ENCODE measurements around the gene NRXN3.

Gene NRXN3

DNA sequence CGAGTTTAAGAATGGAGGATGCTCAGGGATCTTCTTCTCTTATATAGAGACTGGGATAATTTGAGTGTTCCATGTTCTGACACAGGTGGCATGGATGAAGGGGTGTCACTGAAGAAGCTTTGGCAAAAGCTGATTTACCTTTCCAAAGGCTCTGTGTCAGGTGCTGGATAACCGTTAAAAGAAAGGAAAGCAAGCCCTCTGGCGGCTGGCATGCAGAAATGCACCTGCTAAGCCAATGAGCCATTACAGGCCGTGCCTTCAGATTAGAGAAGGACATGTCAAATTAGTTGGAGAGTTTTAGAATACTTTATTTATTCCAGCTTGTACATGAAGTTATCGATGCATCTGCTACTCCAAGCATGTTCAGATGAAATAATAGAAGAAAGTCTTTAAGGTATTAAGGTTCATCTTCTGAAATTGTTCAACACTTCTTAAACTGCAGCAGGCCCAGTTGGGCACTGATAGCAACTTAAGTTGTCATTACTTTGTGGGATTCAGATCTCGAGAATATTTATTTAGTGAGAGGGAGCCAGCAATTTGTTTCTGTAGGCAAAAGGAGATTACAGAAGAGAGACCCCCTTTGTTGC lies 678.2 kb downstream of the NRXN3 start:
- peak; percentile 57 to 80 for DNase-seq (ENCODE audit: low read depth in 1 of 2, low spot score in 1 of 2)
- in situ Hi-C loops (cut with HindIII; ENCODE audit: low pct_unique_long_range_greater_than_20kb, low sequenced_read_pairs), result no loop called here
- no peak for TF ChIP-seq JUND (IDR thresholded peaks at IDR 0.05; ENCODE audit: low read depth)

DNA sequence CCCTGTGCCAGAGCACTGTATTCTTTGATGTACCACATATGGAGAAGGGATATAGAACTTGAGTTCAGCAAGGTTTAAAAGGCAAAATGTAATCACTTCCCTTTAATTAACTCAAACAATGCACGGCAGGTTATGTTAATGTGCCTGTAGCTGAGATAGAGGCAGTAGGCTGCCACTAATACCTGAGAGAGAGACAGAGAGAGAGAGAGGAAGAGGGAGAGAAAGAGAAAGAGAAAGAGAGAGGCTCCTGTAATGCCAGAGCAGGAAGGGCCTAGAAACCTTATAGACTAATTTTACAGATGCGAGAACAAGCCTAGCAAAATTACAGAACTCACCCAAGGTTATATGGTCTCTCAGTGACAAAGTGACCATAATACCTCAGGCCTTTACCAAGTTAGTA lies 679.8 kb downstream of the NRXN3 start:
- in situ Hi-C loops (cut with HindIII; ENCODE audit: low pct_unique_long_range_greater_than_20kb, low sequenced_read_pairs), result no loop called here
- no peak for DNase-seq (ENCODE audit: low read depth in 1 of 2, low spot score in 1 of 2)
- TF ChIP-seq JUND (IDR thresholded peaks at IDR 0.05; ENCODE audit: low read depth), result no peak

DNA sequence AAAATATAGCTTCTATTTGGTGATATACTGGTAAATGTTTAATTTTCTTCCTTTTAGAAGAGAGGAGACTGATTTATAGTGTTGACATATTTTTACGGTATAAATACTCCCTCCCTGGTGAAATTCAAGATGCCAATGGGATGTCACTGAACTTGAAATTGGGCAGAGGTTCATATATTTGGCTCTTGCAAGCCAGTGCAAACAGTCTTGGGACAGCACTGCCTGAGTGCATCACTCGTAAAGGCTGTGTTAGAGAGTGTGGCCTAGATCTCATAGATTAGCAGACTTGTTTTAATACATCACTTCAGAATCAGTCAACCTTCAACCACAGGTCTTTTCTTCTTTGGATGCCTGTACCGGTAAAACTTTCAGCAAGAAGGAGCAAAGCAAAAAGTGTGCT lies 681.0 kb downstream of the NRXN3 start:
- no peak for DNase-seq (ENCODE audit: low read depth in 1 of 2, low spot score in 1 of 2)
- in situ Hi-C loops (cut with HindIII; ENCODE audit: low pct_unique_long_range_greater_than_20kb, low sequenced_read_pairs), result no loop called here
- no peak for TF ChIP-seq JUND (IDR thresholded peaks at IDR 0.05; ENCODE audit: low read depth)

DNA sequence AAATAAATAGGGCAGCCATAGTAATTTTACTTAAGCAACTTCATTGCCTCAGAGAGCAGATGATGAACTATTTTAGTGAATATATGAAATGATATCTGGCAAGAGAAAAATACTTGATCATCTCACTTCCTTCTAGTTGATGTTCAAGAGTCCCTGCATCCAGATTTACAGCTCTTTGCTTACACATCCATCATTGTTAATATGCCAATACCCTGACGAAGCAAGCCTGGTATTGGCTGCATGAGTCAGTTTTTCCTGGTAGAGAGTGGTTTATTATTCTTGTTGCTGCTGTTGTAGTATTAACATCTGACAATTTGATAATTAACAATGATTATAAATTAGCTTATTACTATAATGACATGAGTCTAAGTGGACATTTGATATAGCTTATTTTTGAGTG lies 681.9 kb downstream of the NRXN3 start:
- no peak for DNase-seq (ENCODE audit: low read depth in 1 of 2, low spot score in 1 of 2)
- in situ Hi-C loops (cut with HindIII; ENCODE audit: low pct_unique_long_range_greater_than_20kb, low sequenced_read_pairs), result no loop called here
- no peak for TF ChIP-seq JUND (IDR thresholded peaks at IDR 0.05; ENCODE audit: low read depth)

DNA sequence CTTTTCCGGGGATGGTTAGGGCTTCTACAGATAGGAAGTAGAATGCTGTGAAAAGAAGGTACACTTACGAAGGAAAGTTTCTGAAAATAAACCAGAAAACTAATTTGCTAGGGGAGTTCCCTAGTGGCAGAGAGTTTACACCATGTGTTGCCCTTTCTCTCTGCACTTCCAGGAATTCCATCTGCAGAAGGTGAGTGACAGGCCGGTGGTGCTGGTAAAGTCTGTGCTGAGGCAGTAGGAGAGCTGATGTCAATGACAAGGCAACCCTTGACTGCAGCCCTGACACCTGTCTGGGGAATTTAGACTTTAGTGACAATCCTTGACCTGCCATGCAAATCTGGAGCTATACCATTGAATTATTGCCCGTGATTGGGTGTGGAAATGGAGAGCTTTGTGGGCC lies 687.8 kb downstream of the NRXN3 start:
- in situ Hi-C loops (cut with HindIII; ENCODE audit: low pct_unique_long_range_greater_than_20kb, low sequenced_read_pairs), result no loop called here
- DNase-seq (ENCODE audit: low read depth in 1 of 2, low spot score in 1 of 2), result no peak
- no peak for TF ChIP-seq JUND (IDR thresholded peaks at IDR 0.05; ENCODE audit: low read depth)

DNA sequence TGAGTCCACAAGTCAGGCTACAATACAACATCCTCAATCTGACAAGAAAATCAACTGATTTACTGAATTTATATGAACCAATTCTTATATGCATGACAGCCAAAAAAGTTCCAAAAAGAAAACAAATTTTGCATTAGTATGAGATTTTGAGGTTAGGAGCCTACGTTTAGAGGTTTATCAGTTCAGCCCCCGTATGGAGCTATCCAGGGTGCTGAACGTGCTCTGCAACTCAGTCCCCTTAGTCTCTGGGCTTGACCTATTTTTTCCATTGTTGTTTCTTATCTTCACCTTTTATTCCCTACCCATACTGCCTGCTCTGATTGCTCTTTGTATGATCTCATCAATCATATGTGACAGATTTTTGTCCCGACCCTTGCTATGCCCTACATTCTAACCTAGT lies 693.0 kb downstream of the NRXN3 start:
- no peak for TF ChIP-seq JUND (IDR thresholded peaks at IDR 0.05; ENCODE audit: low read depth)
- peak in 1 of 2 experiments; percentile 55 for DNase-seq (ENCODE audit: low read depth in 1 of 2, low spot score in 1 of 2)
- in situ Hi-C loops (cut with HindIII; ENCODE audit: low pct_unique_long_range_greater_than_20kb, low sequenced_read_pairs), result no loop called here

DNA sequence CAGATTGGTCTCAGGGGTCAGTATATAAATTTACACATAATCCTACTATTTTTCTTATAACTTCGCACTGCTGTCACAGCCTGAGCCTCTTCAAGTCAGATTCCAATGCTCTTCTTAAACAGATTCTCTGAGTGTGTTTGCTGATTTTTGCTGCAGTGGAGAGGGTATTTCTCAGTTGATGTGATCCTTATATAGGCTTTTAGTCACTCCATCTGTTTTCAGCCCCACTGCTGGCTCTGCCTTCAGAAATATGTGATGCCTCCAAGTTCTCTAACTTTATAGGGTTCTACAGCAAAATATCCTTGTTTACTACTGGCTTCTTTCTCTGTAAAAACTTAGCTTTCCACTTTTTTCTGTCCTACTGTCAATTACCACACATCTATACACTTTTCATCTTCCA lies 702.7 kb downstream of the NRXN3 start:
- no peak for TF ChIP-seq JUND (IDR thresholded peaks at IDR 0.05; ENCODE audit: low read depth)
- DNase-seq (ENCODE audit: low read depth in 1 of 2, low spot score in 1 of 2), result no peak
- in situ Hi-C loops (cut with HindIII; ENCODE audit: low pct_unique_long_range_greater_than_20kb, low sequenced_read_pairs), result no loop called here

DNA sequence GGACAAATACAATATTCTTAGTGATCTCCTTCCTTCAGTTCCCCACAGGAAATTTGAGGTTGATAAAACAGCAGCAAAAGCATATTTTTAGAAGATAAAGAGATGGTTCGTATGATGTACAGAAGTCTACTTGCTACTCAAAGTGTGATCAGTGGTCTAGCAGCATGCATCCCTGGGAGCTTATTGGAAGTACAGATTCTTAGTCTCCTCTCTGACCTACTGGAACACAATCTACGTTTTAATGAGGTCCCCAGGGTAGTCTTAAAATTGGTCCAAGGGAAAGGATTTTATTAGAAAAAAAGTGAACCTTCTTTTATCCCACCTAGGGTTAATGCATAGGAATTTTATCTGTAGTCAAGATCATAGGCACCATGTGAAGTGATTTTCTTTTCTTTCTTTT lies 703.4 kb downstream of the NRXN3 start:
- DNase-seq (ENCODE audit: low read depth in 1 of 2, low spot score in 1 of 2), result no peak
- TF ChIP-seq JUND (IDR thresholded peaks at IDR 0.05; ENCODE audit: low read depth), result no peak
- in situ Hi-C loops (cut with HindIII; ENCODE audit: low pct_unique_long_range_greater_than_20kb, low sequenced_read_pairs), result no loop called here

DNA sequence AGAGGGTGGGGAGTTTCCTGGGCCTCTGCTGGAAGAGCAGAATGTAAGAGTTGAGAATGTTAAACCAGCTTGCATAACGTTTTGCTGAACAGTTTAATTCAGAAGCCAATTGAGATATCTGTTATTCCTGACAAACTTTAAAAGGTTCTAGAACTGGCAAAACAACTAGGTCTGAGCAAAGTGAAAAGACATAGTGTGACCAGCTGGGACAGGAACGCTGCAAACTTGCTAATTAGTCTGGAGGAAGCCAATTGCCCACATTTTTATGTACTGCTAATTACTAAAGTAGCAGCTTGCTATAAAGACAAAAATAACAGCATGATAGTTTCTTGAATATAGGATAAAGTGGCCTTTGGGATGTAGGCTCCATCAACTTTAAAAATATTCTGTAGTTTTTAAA lies 704.9 kb downstream of the NRXN3 start:
- in situ Hi-C loops (cut with HindIII; ENCODE audit: low pct_unique_long_range_greater_than_20kb, low sequenced_read_pairs), result no loop called here
- no peak for DNase-seq (ENCODE audit: low read depth in 1 of 2, low spot score in 1 of 2)

DNA sequence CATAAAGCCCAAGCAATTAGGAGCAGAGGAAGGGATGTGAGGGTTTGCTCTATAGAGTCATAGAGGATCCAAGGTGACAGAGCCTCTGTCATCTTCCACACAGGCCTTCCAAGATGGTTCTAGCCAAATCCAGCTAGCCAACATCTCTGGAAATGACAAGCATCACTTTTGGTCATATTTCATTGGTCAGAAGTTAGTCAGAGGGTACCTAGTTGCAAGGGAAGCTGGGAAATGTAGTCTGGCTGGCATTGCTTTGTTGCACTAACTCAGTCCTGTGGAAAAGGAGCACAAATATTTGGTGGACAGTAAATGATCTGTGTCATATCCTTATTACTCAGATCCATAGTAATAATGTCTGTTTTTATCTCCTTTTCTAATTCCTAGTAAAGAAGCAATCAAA lies 715.7 kb downstream of the NRXN3 start:
- DNase-seq (ENCODE audit: low read depth in 1 of 2, low spot score in 1 of 2), result no peak
- TF ChIP-seq JUND (IDR thresholded peaks at IDR 0.05; ENCODE audit: low read depth), result no peak
- in situ Hi-C loops (cut with HindIII; ENCODE audit: low pct_unique_long_range_greater_than_20kb, low sequenced_read_pairs), result no loop called here

More for the DNA sequence above, 704.9 kb downstream of the NRXN3 start:
- no peak for TF ChIP-seq JUND (IDR thresholded peaks at IDR 0.05; ENCODE audit: low read depth)

DNA sequence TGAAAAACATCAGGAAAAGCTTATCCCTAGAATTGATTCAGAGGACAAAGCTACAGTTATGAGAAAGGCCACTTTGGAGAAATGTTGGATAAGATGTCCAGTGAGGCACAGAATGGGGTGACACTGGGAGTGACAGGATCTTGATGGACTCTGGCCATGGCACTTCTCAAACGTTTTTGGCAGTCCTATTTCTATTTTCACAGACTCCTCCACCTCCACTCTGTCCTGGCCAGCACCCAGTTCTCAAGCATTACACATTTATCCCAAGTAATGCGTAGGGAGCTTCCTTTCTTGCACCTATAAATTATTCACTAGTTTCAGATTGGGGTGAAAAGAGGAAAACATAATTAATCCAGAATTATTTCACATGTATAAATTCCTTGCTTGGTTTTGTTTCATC lies 727.3 kb downstream of the NRXN3 start:
- in situ Hi-C loops (cut with HindIII; ENCODE audit: low pct_unique_long_range_greater_than_20kb, low sequenced_read_pairs), result no loop called here
- no peak for DNase-seq (ENCODE audit: low read depth in 1 of 2, low spot score in 1 of 2)
- no peak for TF ChIP-seq JUND (IDR thresholded peaks at IDR 0.05; ENCODE audit: low read depth)

DNA sequence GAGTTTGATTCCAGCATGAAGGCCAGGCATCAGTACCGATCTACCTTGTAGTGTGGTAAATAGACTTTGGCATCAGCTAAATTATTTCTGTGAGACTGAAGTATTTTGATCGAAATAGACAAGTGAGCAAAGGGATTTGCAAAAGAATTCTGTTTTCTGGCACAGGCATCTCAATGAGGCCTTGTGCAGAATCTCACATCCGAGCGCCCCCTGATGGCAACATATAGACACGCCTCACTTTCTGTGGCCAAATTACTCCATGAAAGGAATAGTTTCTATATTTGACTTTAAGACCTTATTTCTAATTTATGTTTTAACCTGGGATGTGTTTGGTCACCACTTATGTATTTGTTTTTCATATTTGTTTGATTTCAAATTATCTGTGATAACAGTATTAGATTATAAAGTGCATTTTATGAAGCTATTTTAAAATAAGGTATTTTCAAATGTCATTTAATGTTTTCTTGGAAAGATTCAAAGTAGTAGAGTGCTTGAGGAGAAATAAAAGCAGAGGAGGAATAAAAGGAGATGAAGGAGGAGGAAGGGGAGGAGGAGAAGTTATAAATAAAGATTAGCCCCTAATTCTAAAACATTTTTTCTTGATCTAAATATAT lies 731.9 kb downstream of the NRXN3 start:
- peak in 1 of 2 experiments; percentile 8 for DNase-seq (ENCODE audit: low read depth in 1 of 2, low spot score in 1 of 2)
- in situ Hi-C loops (cut with HindIII; ENCODE audit: low pct_unique_long_range_greater_than_20kb, low sequenced_read_pairs), result no loop called here
- no peak for TF ChIP-seq JUND (IDR thresholded peaks at IDR 0.05; ENCODE audit: low read depth)

DNA sequence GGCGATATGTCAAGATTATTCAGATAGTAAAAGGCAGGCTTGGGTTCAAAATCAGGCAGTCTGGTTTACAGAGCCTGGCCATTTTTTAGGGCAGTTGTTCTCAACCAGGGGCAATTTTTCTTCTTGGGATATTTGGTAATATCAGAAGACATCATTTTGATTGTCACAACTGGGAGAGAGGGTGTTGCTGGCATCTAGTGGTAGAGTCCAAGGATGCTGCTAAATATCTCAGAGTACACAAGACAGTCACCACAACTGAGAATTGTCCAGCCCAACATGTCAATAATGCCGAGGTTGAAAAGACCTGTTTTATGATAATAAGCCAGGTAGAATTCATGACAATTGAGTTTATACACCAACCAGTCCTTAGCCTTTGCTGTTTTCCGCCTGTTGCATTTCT lies 733.9 kb downstream of the NRXN3 start:
- peak in 1 of 2 experiments; percentile 10 for DNase-seq (ENCODE audit: low read depth in 1 of 2, low spot score in 1 of 2)
- in situ Hi-C loops (cut with HindIII; ENCODE audit: low pct_unique_long_range_greater_than_20kb, low sequenced_read_pairs), result no loop called here
- no peak for TF ChIP-seq JUND (IDR thresholded peaks at IDR 0.05; ENCODE audit: low read depth)

DNA sequence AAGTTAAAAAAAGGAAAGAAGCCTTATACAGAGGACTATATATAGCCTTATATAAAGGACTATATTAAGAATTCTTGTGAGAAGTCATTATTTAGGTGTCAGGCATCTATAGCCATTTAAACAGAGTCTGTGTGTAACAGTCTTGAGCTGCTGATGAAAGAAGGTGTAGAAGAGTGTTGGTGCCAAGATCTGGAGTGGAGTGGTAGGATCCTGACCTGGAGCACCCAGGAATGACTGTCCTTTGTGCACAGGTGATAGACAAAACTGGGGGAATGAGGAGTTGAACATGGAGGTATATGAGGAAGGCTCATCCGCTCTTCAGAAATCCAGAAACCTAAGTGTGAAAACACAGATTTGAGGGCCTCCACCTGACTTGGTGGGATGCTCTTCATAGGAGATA lies 747.3 kb downstream of the NRXN3 start:
- in situ Hi-C loops (cut with HindIII; ENCODE audit: low pct_unique_long_range_greater_than_20kb, low sequenced_read_pairs), result no loop called here
- TF ChIP-seq JUND (IDR thresholded peaks at IDR 0.05; ENCODE audit: low read depth), result no peak
- DNase-seq (ENCODE audit: low read depth in 1 of 2, low spot score in 1 of 2), result no peak

Measured in T47D (cell line).